Mesothelial cell of epicardium (in vitro differentiated cells): ENCODE data around the gene AMOT. TPM values are rescaled to one million over a fixed set of nuclear protein-coding genes. Genes with fewer than 3 reads are reported as not detected.
"Not testable (repeated sequence)": the region's sequence is repeated elsewhere in the genome, so short reads cannot be mapped to it uniquely, and the experiment has no call there.

Experiments used
- DNase-seq, 2 experiments: peaks; one replicate each; pipeline ENCODE4 v3.0.0; 2021; ENCODE audit warnings: low spot score in 2 of 2; ENCODE audit not compliant: unreplicated experiment in 2 of 2
- H3K27ac Mint-ChIP-seq: 2 replicates; pipeline ENCODE4 v1.8.0; 2021; ENCODE audit warnings: mixed read lengths
- H3K27me3 Mint-ChIP-seq: 2 replicates; pipeline ENCODE4 v1.8.0; 2021; ENCODE audit warnings: low read depth, mixed read lengths
- H3K36me3 Mint-ChIP-seq: 2 replicates; pipeline ENCODE4 v1.8.0; 2021; ENCODE audit warnings: mixed read lengths
- H3K4me1 Mint-ChIP-seq: 2 replicates; pipeline ENCODE4 v1.8.0; 2021; ENCODE audit warnings: mixed read lengths
- H3K4me3 Mint-ChIP-seq: 2 replicates; pipeline ENCODE4 v1.8.0; 2021; ENCODE audit warnings: mild to moderate bottlenecking, moderate library complexity, mixed read lengths
- H3K9me3 Mint-ChIP-seq: 2 replicates; pipeline ENCODE4 v1.8.0; 2021; ENCODE audit warnings: mixed read lengths
- total RNA-seq: library from RNA; stranded (reverse); gene quantifications from 3 replicates; pipeline ENCODE4 v1.2.1, GENCODE V29; 2021
- TF ChIP-seq, protein P1 (sequence below): fragments of 200-600 bp; sonication (generic); IDR thresholded peaks from one replicate; pipeline ENCODE4 v1.5.0; 2021; ENCODE audit warnings: antibody characterized with exemption; ENCODE audit not compliant: unreplicated experiment

The AMOT gene
- total RNA-seq, 1 donor from 2014 or later = 361 TPM

GRCh38 chrX:112857478-112857878 is 16.8 kb upstream of the AMOT start:
- TF ChIP-seq, protein P1, sequence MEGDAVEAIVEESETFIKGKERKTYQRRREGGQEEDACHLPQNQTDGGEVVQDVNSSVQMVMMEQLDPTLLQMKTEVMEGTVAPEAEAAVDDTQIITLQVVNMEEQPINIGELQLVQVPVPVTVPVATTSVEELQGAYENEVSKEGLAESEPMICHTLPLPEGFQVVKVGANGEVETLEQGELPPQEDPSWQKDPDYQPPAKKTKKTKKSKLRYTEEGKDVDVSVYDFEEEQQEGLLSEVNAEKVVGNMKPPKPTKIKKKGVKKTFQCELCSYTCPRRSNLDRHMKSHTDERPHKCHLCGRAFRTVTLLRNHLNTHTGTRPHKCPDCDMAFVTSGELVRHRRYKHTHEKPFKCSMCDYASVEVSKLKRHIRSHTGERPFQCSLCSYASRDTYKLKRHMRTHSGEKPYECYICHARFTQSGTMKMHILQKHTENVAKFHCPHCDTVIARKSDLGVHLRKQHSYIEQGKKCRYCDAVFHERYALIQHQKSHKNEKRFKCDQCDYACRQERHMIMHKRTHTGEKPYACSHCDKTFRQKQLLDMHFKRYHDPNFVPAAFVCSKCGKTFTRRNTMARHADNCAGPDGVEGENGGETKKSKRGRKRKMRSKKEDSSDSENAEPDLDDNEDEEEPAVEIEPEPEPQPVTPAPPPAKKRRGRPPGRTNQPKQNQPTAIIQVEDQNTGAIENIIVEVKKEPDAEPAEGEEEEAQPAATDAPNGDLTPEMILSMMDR = no peak
- H3K36me3 Mint-ChIP-seq = no peaks in the 10 kb centered on the region
- H3K4me3 Mint-ChIP-seq = no peak overlapping the region

GRCh38 chrX:112854901-112855300 is 14.3 kb upstream of the AMOT start:
- not testable (repeated sequence) for H3K27ac Mint-ChIP-seq, H3K4me3 Mint-ChIP-seq, DNase-seq, H3K27me3 Mint-ChIP-seq, H3K9me3 Mint-ChIP-seq, H3K36me3 Mint-ChIP-seq
- peaks cover 62% of the 10 kb centered on the region for H3K4me1 Mint-ChIP-seq

More at GRCh38 chrX:112857478-112857878, 16.8 kb upstream of the AMOT start:
- DNase-seq = no peak
- H3K27ac Mint-ChIP-seq = peak overlapping the region; percentile 14
- peaks cover 46% of the 10 kb centered on the region for H3K4me1 Mint-ChIP-seq
- H3K27me3 Mint-ChIP-seq = no peaks in the 10 kb centered on the region
- H3K9me3 Mint-ChIP-seq = no peaks in the 10 kb centered on the region

DNA sequence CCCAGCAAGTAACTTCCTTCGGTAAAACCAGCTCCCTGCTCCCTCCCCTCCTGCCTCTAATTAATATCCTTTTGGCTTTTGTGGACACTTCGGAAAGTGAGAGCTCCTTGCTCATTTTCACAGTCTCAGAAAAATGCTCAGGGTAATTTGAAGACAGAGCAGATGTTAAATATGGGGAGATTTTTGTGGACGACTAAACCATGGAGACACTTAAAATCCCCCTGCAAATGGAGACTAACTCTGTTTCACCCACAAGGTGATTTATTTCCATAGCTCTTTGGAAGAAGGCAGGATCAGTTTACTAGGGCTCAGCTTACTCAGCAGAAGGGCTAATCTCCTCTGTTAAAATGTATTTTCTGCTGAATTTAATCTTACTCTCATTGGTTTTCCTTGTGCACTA is 12.2 kb upstream of the AMOT start:
- DNase-seq = no peak
- TF ChIP-seq, protein P1 = no peak
- Mint-ChIP-seq H3K4me3 (peak overlapping the region; percentile 16), H3K27me3 (no peaks in the 10 kb centered on the region), H3K27ac (peak overlapping the region; percentile 94), H3K4me1 (peaks cover 67% of the 10 kb centered on the region), H3K36me3 (no peaks in the 10 kb centered on the region), H3K9me3 (no peaks in the 10 kb centered on the region)

DNA sequence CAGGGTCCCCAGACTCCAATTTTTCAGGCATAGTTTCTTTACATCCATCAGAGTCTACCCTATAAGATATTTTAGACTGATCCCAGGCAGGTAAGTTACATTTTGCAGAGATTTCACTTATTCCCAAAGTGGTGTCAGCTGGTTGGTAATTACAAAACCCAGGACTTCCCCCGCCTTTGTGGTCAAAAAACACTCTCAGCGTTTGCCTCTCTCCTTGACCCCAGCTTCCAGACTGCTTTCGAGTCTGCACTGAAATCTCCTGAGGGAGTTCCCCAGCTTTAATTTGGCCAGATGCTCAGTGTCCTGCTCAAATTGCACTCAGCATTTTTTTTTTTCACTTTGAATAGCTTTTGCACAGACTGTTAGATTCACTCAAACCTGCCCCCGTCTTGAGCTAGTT is 11.2 kb upstream of the AMOT start:
- peak overlapping the region; percentile 94 for H3K27ac Mint-ChIP-seq

DNA sequence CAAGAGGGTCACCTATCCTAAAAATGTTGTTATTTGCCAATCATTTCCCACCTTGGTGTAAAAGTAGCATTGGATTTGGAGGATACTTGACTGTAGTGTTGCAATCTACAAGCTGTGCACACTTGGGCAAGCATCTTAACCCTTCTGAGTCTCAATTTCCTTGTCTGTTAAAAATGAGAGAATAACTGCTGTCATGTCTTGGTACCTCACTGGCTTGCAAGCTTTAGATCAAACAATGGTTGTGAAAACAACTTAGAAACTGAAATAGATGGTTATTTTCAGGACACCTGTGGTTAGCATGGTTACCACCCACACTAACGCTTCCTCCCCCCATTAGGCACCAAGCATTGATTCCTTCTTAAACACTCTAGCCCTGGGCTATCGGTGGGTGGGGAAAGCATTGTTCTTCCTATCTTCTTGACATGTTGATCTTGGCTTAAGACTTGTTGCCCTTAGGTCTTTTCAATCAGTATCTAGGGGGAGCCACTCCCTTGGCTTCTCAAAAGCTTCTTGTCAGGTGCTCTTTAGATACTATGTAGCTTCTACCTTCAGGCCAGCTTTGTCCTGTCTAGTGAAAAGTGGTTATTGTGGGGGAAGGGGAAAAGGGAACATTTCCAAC is 10.6 kb upstream of the AMOT start:
- H3K27me3 Mint-ChIP-seq = no peaks in the 10 kb centered on the region
- H3K4me3 Mint-ChIP-seq = peak overlapping the region; percentile 11
- TF ChIP-seq, protein P1 = no peak
- H3K27ac Mint-ChIP-seq = peak overlapping the region; percentile 94
- DNase-seq = no peak
- no peaks in the 10 kb centered on the region for H3K36me3 Mint-ChIP-seq
- peaks cover 71% of the 10 kb centered on the region for H3K4me1 Mint-ChIP-seq
- H3K9me3 Mint-ChIP-seq = no peaks in the 10 kb centered on the region

More for the DNA sequence above, 11.2 kb upstream of the AMOT start:
- peaks cover 66% of the 10 kb centered on the region for H3K4me1 Mint-ChIP-seq
- peak overlapping the region; percentile 11 for H3K4me3 Mint-ChIP-seq
- no peaks in the 10 kb centered on the region for H3K36me3 Mint-ChIP-seq
- TF ChIP-seq, protein P1 = no peak
- H3K27me3 Mint-ChIP-seq = no peaks in the 10 kb centered on the region
- DNase-seq = peak in 1 of 2 experiments; percentile 51
- H3K9me3 Mint-ChIP-seq = no peaks in the 10 kb centered on the region

DNA sequence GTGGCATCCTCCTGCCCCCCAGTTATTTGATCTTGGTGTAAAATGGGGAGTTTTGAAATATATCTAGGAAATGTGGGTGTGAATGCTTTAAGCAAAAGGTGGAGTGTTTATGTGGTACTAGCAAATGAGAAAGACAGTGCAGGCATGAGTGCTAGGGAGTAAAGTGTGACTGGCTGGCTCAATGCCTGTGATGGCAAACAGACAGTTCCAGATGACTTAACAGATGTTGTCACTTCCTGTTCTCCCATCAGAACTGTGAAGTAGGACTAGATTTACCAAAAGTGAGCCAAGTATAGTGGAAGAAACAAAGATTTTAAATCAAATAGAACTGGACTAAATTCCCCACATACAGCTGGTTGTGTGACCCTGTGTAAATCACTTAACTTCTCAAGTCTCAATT is 8.4 kb upstream of the AMOT start:
- TF ChIP-seq, protein P1 = no peak
- H3K27ac Mint-ChIP-seq = peak overlapping the region; percentile 36
- H3K4me3 Mint-ChIP-seq = no peak overlapping the region
- no peak for DNase-seq
- H3K4me1 Mint-ChIP-seq = peaks cover 92% of the 10 kb centered on the region
- H3K27me3 Mint-ChIP-seq = no peaks in the 10 kb centered on the region
- H3K9me3 Mint-ChIP-seq = no peaks in the 10 kb centered on the region
- H3K36me3 Mint-ChIP-seq = no peaks in the 10 kb centered on the region
